Stimulated activated CD8-positive, alpha-beta memory T cell treated with anti-CD3 and anti-CD28 coated beads, Interleukin-4, amount 100 ng/mL, for 24 hours (primary cell): Measurements from ENCODE around the gene MAST1.
"Not testable (repeated sequence)": the region's sequence is repeated elsewhere in the genome, so short reads cannot be mapped to it uniquely, and the experiment has no call there.

Experiments used
- DNase-seq: peaks from one replicate; pipeline ENCODE4 v3.0.0-alpha.2; 2020; ENCODE audit warnings: low read depth

MAST1 gene

GRCh38 chr19:12896460-12896859 is 58.1 kb downstream of the MAST1 start:
- no peak for DNase-seq

GRCh38 chr19:12899891-12900518 is 61.7 kb downstream of the MAST1 start:
- no peak for DNase-seq

GRCh38 chr19:12907166-12907565 is 68.9 kb downstream of the MAST1 start:
- no peak for DNase-seq

GRCh38 chr19:12912571-12912970 is 74.3 kb downstream of the MAST1 start:
- DNase-seq, result no peak

GRCh38 chr19:12913011-12913561 is 74.8 kb downstream of the MAST1 start:
- no peak for DNase-seq

GRCh38 chr19:12913851-12914690 is 75.8 kb downstream of the MAST1 start:
- DNase-seq, result no peak

- not testable (repeated sequence) for DNase-seq
Observed at GRCh38 chr19:12915860-12916259, 77.5 kb downstream of the MAST1 start.

GRCh38 chr19:12918253-12918652 is 79.9 kb downstream of the MAST1 start:
- no peak for DNase-seq

GRCh38 chr19:12921047-12921446 is 82.7 kb downstream of the MAST1 start:
- no peak for DNase-seq

- no peak for DNase-seq
Observed at GRCh38 chr19:12922959-12923358, 84.6 kb downstream of the MAST1 start.
